Measurements from ENCODE around the gene GOLGA3. TPM values are rescaled to one million over a fixed set of nuclear protein-coding genes. Genes with fewer than 3 reads are reported as not detected.
A peak's percentile ranks its signal among the peaks of the same experiment; 100 is the strongest.

The GOLGA3 gene
- total RNA-seq, 1 experiment from 2014 or later = 86.9 TPM

DNA sequence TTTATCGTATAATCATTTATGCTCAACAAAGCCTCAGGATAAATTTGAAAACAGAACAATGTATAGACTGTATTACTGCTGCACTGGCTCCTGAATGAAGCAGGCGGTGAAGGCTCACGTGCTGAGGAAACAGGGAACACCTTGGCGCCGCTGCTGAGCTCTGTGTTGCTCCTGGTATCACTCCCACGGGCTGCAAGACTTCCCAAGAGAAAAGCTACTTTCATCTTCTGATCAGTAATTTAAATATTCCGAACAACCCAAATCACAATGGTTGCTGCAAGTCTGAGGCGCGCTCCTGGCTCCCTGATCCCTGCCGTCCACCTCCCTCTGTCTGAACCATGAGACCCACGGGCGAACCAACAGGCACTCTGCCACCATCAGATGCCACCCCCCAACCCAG, 102.3 kb downstream of the GOLGA3 start:
- TF ChIP-seq, protein P1, sequence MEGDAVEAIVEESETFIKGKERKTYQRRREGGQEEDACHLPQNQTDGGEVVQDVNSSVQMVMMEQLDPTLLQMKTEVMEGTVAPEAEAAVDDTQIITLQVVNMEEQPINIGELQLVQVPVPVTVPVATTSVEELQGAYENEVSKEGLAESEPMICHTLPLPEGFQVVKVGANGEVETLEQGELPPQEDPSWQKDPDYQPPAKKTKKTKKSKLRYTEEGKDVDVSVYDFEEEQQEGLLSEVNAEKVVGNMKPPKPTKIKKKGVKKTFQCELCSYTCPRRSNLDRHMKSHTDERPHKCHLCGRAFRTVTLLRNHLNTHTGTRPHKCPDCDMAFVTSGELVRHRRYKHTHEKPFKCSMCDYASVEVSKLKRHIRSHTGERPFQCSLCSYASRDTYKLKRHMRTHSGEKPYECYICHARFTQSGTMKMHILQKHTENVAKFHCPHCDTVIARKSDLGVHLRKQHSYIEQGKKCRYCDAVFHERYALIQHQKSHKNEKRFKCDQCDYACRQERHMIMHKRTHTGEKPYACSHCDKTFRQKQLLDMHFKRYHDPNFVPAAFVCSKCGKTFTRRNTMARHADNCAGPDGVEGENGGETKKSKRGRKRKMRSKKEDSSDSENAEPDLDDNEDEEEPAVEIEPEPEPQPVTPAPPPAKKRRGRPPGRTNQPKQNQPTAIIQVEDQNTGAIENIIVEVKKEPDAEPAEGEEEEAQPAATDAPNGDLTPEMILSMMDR (conservative IDR thresholded peaks at IDR 0.05; ENCODE audit: low read depth, low read length) = no peak
- TF ChIP-seq EZH2 (IDR thresholded peaks at IDR 0.05; ENCODE audit: low read length, unreplicated experiment) (no peak), EZH2phosphoT487 (IDR thresholded peaks at IDR 0.05; ENCODE audit: borderline replicate concordance, low read length) (no peak)
- H3K9me3 ChIP-seq (ENCODE audit: low read length) = no peaks in the 10 kb centered on the region
- intact Hi-C loops (cut with micrococcal nuclease) = no loop called here
- ChIA-PET CTCF (no interaction called here), POLR2A (ENCODE audit: unreplicated experiment) (no interaction called here)
- no peak overlapping the region for H3K27ac ChIP-seq (ENCODE audit: low read length)
- H3K4me2 ChIP-seq (ENCODE audit: low read length) = no peak overlapping the region
- H3K9me2 ChIP-seq (replicated peaks; ENCODE audit: low read length) = no peaks in the 10 kb centered on the region
- H3K4me3 ChIP-seq (ENCODE audit: low read length) = no peak overlapping the region
- H3F3A ChIP-seq (ENCODE audit: low read length, unreplicated experiment) = peaks cover 10% of the 10 kb centered on the region
- TSS peak; percentile 12 for BruUV-seq (replicated peaks)
- H3K79me2 ChIP-seq (ENCODE audit: low read length) = no peaks in the 10 kb centered on the region; the same call in 1 of the 2 replicates
- H2AFZ ChIP-seq (ENCODE audit: low read length) = no peak overlapping the region
- no peak overlapping the region for H3K9ac ChIP-seq (ENCODE audit: low read length)
- DNase-seq = no peak
- H4K20me1 ChIP-seq (ENCODE audit: low read length) = peaks cover 9% of the 10 kb centered on the region; the same call in 1 of the 2 replicates
- H3K4me1 ChIP-seq (ENCODE audit: insufficient read depth, low read length) = no peaks in the 10 kb centered on the region
- H3K36me3 ChIP-seq (ENCODE audit: low read depth, low read length) = peaks cover 67% of the 10 kb centered on the region
- no peak for ATAC-seq
- H3K27me3 ChIP-seq (ENCODE audit: low read length) = no peaks in the 10 kb centered on the region

DNA sequence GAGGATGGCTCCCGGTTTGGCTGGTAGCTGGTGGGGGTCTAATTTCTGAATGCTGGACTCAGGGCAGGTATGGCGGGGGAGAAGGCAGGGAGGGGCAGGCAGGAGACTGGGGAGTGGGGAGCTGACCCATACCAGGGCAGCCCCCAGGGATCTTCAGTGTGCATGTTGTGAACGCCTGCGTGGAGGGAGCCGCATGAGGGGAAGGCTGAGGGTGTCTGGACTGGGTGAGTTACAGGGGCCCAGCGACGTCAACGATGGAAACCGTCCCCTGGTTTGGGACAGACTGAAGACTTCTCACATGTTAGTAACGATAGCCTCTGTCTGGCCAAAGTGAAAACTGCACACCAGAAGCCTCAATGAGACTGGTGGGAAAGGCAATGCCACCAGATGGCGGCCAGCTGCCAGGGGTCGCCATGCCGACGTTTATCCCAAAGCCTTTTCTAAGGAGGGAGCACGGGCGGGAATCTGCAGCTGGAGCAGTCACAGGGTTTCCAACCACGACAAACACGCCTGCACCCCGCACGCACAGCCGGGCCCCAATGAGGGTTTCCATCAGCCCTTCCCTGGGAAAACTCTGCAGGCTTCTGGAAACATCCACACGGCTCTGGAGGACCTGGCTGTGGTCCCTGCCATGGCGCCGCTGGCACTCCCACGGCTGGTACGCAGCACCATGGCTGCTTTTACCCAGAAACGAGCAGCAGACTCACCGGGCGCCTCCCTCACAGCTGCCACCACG, 104.0 kb downstream of the GOLGA3 start:
- POLR2A ChIA-PET (ENCODE audit: unreplicated experiment) = no interaction called here
- no peak for DNase-seq
- Histone ChIP-seq H3K27me3 (ENCODE audit: low read length) (no peaks in the 10 kb centered on the region), H3K36me3 (ENCODE audit: low read depth, low read length) (peaks cover 70% of the 10 kb centered on the region), H4K20me1 (ENCODE audit: low read length) (peaks cover 19% of the 10 kb centered on the region), H3K79me2 (ENCODE audit: low read length) (no peaks in the 10 kb centered on the region; the same call in 1 of the 2 replicates), H3K4me1 (ENCODE audit: insufficient read depth, low read length) (peaks cover 1% of the 10 kb centered on the region), H3K4me3 (ENCODE audit: low read length) (no peak overlapping the region), H3K9me2 (replicated peaks; ENCODE audit: low read length) (no peaks in the 10 kb centered on the region), H3K4me2 (ENCODE audit: low read length) (no peak overlapping the region), H3K27ac (ENCODE audit: low read length) (no peak overlapping the region), H3K9me3 (ENCODE audit: low read length) (no peaks in the 10 kb centered on the region), H2AFZ (ENCODE audit: low read length) (no peak overlapping the region), H3K9ac (ENCODE audit: low read length) (no peak overlapping the region), H3F3A (ENCODE audit: low read length, unreplicated experiment) (peaks cover 7% of the 10 kb centered on the region)
- CTCF ChIA-PET = no interaction called here
- no peak for ATAC-seq
- no TSS peak for BruUV-seq (replicated peaks)
- TF ChIP-seq EZH2phosphoT487 (IDR thresholded peaks at IDR 0.05; ENCODE audit: borderline replicate concordance, low read length) (no peak), EZH2 (IDR thresholded peaks at IDR 0.05; ENCODE audit: low read length, unreplicated experiment) (no peak)
- TF ChIP-seq, protein P1 (conservative IDR thresholded peaks at IDR 0.05; ENCODE audit: low read depth, low read length) = no peak
- intact Hi-C loops (cut with micrococcal nuclease) = no loop called here

DNA sequence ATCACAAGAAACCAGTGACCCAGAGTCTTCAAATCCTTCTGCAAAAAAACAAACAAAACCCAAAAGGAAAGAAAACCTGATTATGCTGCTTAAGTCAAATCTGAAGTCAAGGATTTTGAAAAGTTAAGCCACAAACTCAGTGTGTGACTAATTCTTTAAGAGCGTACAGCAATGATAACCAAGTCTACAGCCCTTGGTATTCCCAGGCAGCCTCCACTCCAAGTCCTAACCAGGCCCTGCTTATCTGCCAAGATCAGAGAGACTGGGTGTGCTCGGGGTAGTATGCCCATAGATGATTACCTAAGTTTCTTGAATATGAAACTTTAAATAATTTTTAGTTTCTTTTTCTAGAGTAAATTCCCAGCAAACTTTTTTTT, 104.9 kb downstream of the GOLGA3 start:
- H3K27ac ChIP-seq (ENCODE audit: low read length) = no peak overlapping the region
- CTCF ChIA-PET = no interaction called here

More for the DNA sequence above, 104.9 kb downstream of the GOLGA3 start:
- no peak overlapping the region for H3K9ac ChIP-seq (ENCODE audit: low read length)
- H3K9me3 ChIP-seq (ENCODE audit: low read length) = no peaks in the 10 kb centered on the region
- H4K20me1 ChIP-seq (ENCODE audit: low read length) = peaks cover 28% of the 10 kb centered on the region
- ATAC-seq (no peak), DNase-seq (no peak)
- no TSS peak for BruUV-seq (replicated peaks)
- H3K4me1 ChIP-seq (ENCODE audit: insufficient read depth, low read length) = peaks cover 11% of the 10 kb centered on the region
- POLR2A ChIA-PET (ENCODE audit: unreplicated experiment) = no interaction called here
- H3K27me3 ChIP-seq (ENCODE audit: low read length) = no peaks in the 10 kb centered on the region
- no peaks in the 10 kb centered on the region for H3K9me2 ChIP-seq (replicated peaks; ENCODE audit: low read length)
- H3K79me2 ChIP-seq (ENCODE audit: low read length) = no peaks in the 10 kb centered on the region; the same call in none of the 2 replicates
- TF ChIP-seq EZH2 (IDR thresholded peaks at IDR 0.05; ENCODE audit: low read length, unreplicated experiment) = no peak
- TF ChIP-seq EZH2phosphoT487 (IDR thresholded peaks at IDR 0.05; ENCODE audit: borderline replicate concordance, low read length) = no peak
- TF ChIP-seq, protein P1 (conservative IDR thresholded peaks at IDR 0.05; ENCODE audit: low read depth, low read length) = no peak
- no peak overlapping the region for H3K4me2 ChIP-seq (ENCODE audit: low read length)
- intact Hi-C loops (cut with micrococcal nuclease) = no loop called here
- H3K4me3 ChIP-seq (ENCODE audit: low read length) = no peak overlapping the region
- H2AFZ ChIP-seq (ENCODE audit: low read length) = no peak overlapping the region
- peaks cover 76% of the 10 kb centered on the region for H3K36me3 ChIP-seq (ENCODE audit: low read depth, low read length)
- H3F3A ChIP-seq (ENCODE audit: low read length, unreplicated experiment) = peaks cover 7% of the 10 kb centered on the region
